HEK293T (cell line): Measurements from ENCODE around the gene ASXL1.

Experiments
- ARNT ChIP-seq: fragments of 450-650 bp; IDR thresholded peaks from 2 replicates; pipeline ENCODE4 v1.6.1; 2017; ENCODE audit warnings: mild to moderate bottlenecking
- BHLHE40 ChIP-seq: fragments of 450-650 bp; IDR thresholded peaks from 2 replicates; pipeline ENCODE4 v1.6.1; 2016; ENCODE audit warnings: mild to moderate bottlenecking, moderate library complexity, borderline replicate concordance
- FOXM1 ChIP-seq: fragments of 450-650 bp; IDR thresholded peaks from 2 replicates; pipeline ENCODE4 v1.6.1; 2017; ENCODE audit warnings: mild to moderate bottlenecking, borderline replicate concordance
- L3MBTL2 ChIP-seq: fragments of 450-650 bp; conservative IDR thresholded peaks from 2 replicates; pipeline ENCODE4 v1.6.1; 2016; ENCODE audit warnings: mild to moderate bottlenecking
- NFRKB ChIP-seq: fragments of 450-650 bp; IDR thresholded peaks from 2 replicates; pipeline ENCODE4 v1.6.1; 2016; ENCODE audit warnings: mild to moderate bottlenecking, moderate library complexity
- SP1 ChIP-seq: fragments of 450-650 bp; IDR thresholded peaks from 2 replicates; pipeline ENCODE4 v1.6.1; 2017
- SUZ12 ChIP-seq: fragments of 450-650 bp; IDR thresholded peaks from 2 replicates; pipeline ENCODE4 v1.6.1; 2016; ENCODE audit warnings: mild to moderate bottlenecking
- TARDBP ChIP-seq: fragments of 450-650 bp; IDR thresholded peaks from 2 replicates; pipeline ENCODE4 v1.6.1; 2016
- ZNF384 ChIP-seq: fragments of 450-650 bp; IDR thresholded peaks from 2 replicates; pipeline ENCODE4 v1.6.1; 2016
- TF ChIP-seq, protein P1 (sequence below): fragments of 450-650 bp; IDR thresholded peaks from 2 replicates; pipeline ENCODE4 v1.6.1; 2016

DNA sequence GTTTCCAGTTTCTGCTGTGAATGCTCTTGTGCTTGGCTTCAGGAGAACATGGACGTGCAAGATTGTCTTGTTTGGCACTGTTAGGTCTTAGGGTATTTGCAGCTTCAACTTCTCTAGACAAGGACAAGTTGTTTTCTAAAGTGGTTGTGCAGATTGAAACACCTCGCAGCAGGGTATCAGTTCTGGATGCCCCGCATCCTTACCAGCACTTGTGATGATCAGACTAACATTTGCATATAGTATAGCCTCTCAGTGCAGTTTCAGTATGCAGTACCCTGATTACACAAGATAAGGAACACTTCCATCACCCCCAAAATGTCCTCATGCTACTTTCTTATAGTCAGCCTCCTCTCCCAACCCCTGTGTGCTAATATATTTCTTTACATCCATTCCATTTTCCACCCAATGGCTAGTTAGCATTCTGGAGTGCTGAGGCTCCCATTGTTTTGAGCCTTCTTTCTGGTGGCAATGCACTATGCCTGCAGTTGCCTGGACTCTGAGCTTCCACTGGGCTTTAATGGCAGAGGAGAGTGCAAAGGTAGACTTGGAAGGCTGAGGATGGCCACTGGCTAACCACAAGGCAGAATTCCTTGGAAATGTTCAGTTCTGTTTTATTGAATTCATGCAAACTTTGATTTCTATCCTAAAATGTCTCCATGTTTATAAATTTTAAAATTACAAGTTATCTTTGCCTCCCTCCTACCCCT lies 45.3 kb upstream of the ASXL1 start:
- TF ChIP-seq SUZ12 (no peak), L3MBTL2 (no peak), SP1 (no peak), BHLHE40 (no peak), TARDBP (no peak), NFRKB (no peak), FOXM1 (no peak), ZNF384 (no peak), ARNT (no peak)
- TF ChIP-seq, protein P1, sequence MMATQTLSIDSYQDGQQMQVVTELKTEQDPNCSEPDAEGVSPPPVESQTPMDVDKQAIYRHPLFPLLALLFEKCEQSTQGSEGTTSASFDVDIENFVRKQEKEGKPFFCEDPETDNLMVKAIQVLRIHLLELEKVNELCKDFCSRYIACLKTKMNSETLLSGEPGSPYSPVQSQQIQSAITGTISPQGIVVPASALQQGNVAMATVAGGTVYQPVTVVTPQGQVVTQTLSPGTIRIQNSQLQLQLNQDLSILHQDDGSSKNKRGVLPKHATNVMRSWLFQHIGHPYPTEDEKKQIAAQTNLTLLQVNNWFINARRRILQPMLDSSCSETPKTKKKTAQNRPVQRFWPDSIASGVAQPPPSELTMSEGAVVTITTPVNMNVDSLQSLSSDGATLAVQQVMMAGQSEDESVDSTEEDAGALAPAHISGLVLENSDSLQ: no peak
